T-helper 1 cell (primary cell): ENCODE measurements around the gene NEMP1.
A peak's percentile ranks its signal among the peaks of the same experiment; 100 is the strongest.
"Not testable (repeated sequence)": the region's sequence is repeated elsewhere in the genome, so short reads cannot be mapped to it uniquely, and the experiment has no call there.

Experiments
- DNase-seq, 5 donors: peaks; one replicate each; pipeline ENCODE4 v3.0.0-alpha.2; 2012 to 2020

Gene NEMP1

GRCh38 chr12:57051011-57051410 is 27.6 kb downstream of the NEMP1 start:
- no peak for DNase-seq

DNA sequence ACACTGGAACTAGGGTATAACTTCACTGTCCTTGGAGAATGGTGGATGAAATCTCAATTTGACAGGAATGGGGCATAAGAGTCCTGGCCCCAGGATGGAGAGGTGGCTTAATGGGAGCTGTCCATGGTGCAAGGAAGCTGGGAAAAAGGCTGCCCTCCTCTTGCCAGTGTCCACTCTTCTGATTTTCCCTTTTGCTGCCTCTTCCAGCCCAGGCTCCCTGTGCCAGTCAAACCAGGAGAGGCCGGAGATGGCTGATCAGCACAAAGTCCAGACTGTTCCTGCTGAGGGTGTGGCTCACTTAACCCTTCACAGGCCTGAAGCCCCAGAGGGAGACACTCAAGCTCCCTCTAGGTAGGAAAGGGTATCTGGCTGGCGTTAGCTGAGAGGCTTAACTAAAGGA is 28.7 kb downstream of the NEMP1 start, which contains the start of gene MYO1A:
MYO1A (minus strand) TSS at position 240 of the 400 bp plus-strand sequence. CDS start 1,806 bp downstream, outside the sequence.
- DNase-seq = no peak

DNA sequence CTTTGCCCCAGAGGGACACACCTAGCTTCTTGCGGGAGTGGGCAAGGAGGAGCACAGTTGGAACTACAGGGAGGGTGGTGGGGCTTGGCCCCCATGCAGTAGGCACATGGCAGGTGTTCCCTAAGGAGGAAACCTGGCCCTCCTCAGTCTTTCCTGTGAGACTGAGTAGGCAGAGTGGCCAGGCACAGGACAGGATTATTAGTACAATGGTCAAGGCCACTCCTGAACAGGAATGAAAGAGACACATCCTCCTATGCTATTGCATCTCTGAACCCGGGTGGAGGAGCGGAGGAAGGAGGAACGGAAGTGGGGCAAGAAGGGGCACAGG is 29.5 kb downstream of the NEMP1 start:
- DNase-seq = no peak

GRCh38 chr12:57048423-57049118 is 30.0 kb downstream of the NEMP1 start:
- DNase-seq = no peak

DNA sequence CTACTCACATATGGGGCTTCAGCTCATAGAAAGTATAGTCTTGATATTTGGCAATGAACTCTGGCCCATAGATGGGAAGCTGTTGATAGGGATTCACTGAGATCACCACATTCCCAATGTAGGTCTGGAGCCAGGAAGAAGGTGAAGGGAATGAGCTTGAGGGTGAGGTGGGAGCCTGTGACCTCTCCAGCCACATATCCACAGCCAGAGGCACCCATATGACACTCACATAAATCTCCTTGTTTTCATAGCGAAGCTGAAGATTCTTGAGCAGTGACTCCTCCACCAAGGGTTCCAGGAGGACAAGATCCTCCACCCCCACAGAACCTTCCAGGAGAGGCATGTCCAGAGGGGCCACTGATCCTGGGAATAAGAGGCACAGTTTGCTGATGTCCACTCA is 30.6 kb downstream of the NEMP1 start:
- no peak for DNase-seq

DNA sequence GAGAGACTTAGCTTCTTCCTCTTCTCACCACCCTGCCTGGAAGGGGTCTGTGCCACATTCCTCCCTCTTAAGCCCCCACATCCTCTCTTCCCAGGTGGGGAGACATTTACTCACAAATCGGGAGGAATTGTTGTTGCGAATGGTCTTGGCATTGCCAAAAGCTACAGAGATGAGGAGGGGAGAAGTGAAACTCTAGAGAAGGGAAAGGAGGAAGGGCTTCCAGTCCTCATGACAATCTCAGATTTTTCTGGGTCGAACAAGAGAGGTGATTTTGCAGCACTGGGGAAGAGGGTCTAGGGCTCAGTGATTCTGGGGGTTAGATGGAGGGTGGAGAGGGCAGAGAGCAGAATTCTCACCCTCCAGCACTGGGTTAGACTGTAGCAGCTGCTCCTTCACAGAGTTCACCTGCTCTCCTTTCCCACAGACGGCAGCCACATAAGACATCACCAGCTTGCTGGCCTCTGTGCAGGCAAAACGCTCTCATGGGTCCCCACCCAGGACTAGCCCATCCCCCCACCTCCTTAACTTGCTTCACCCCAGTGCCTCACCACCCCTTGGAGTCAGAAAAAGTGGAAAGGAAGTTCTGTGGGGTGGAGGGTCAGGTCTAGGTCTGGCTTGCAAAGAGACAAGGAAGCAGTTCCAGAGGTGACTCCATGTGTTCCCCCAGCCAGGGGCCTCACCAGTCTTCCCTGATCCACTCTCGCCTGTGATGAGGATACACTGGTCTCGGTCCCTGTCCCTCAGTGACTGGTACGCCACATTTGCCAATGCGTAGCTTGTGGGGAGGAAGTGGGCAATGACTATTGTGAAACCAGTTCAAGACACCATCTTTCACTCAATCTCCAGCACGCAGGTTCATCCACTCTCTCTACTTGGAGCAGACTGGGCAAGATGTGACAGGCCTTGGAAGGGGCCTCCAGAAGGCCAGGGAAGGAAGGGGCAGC is 31.4 kb downstream of the NEMP1 start:
- DNase-seq = peak in 1 of 5 donors; percentile 81

- no peak for DNase-seq
These were observed 32.4 kb downstream of the NEMP1 start for GRCh38 chr12:57046086-57046791.

GRCh38 chr12:57044889-57045288 is 33.7 kb downstream of the NEMP1 start:
- DNase-seq = no peak

DNA sequence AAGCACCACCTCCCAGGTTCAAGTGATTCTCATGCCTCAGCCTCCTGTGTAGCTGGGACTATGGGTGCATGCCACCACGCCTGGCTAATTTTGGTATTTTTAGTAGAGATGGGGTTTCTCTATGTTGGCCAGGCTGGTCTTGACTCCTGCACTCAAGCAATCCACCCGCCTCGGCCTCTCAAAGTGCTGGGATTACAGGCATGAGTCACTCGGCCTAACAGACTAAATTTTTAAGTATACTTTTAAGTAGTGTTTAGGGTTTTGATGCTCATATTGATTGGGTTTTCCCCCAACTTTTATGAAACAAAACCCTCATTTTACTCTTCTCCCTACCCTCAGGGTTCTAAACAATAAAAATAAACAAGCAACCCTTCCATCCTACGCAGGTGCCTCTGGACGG is 34.1 kb downstream of the NEMP1 start:
- no peak for DNase-seq

DNA sequence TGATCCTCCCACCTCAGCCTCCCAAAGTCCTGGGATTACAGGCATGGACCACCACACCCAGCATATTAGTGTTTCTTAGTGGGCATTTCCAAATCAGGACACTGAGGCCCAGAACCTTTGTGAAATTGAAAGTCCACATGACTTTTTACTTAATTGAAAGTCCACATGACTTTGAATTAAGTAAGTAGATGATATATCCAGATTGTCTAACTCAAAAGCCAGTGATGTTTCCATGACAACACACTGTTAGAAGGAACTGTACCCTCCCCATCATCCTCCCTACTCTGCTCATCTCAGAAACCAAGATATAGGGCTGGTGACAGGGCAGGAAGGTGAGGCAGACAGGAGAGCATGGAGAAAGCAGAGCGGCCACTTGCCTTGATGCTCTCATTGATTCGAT is 35.9 kb downstream of the NEMP1 start:
- DNase-seq = no peak

GRCh38 chr12:57040750-57041149 is 37.8 kb downstream of the NEMP1 start:
- no peak for DNase-seq

DNA sequence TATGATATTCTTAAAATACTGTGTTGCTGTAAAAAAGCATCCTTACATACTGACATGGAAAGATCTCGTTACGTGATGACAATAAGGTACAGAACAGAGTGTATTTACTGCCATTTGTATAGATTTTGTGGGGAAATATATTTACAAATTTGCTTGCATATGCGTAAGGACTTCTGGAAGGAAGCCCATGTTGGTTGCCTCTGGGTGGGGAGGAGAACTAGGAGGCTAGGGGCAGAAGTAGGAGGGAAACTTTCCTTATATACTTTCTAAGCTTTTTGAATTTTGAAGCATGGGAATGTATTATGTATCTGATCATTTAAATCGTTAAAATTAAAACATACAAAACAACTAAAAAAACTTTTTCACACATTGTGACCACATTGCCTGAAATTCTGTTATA is 38.4 kb downstream of the NEMP1 start:
- no peak for DNase-seq

DNA sequence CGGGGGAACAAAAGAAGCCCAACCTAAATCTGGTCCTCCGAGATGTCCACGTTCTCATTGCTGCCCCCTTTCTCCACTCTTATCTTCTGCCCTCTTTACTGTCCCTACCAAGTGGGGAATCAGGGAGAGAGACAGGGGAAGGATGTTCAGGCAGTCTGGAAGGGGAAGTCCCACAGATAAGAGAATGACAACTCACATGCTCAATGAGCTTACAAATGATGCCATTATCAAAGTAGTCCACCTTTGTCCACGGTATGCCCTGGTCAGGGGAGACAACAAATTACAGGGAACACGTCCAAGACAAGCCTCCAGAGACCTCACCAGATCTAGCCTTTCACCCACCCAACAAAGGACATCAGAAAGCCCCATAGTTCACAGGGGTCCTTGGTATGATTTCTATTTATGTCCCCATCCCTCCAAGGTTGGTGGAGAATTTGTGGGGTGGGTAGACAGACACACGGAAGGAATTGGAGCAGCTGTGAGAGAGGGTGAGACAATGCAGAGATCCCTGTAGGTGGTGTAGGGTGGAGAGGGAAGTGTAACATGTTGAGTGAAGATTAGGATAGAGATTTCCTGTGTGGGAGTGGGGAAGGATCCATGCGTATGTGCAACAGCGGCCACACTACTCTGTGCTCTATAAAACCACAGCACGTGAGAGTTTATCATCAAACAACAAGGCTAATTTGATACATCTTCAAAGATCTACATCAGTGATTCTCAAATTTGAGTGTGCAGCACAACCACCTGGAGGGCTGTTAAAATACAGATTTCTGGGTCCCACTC is 39.4 kb downstream of the NEMP1 start:
- DNase-seq = no peak

DNA sequence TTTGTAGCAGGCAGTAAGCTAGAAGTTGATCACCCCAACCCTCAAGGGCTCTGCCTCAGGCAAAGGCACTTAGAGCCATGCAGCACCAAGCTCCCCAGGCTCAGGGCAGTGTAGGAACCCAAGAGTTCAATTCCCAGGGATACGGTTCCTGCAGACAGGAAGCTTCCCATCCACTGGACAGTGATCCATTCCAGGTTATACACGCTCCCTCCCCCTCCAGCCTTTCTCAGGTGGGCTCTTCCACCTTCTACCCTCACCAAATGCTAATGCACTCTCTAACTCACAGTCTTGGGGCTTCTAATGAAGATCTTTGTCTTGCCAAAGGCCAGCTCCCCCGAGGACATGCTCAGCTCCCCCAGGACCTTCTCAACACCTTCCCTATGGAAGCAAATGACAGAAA is 41.3 kb downstream of the NEMP1 start:
- DNase-seq = no peak

DNA sequence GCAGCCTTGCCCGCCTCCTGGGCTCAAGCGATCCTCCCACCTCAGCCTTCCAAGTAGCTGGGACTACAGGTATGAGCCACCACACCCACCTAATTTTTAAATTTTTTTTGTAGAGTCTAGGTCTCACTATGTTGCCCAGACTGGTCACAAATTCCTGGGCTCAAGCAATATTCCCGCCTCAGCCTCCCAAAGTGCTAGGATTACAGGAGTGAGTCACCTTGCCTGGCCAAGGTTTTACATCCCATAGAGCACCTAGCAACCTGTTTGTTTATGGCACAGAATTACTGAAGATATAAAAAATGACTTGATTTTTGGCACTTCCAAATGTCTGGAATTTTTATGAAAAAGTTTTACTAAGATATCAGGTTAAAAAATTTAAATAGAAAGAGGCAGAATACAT is 45.2 kb downstream of the NEMP1 start:
- DNase-seq = no peak

- DNase-seq = no peak
These were observed 46.8 kb downstream of the NEMP1 start for GRCh38 chr12:57031789-57032188.

DNA sequence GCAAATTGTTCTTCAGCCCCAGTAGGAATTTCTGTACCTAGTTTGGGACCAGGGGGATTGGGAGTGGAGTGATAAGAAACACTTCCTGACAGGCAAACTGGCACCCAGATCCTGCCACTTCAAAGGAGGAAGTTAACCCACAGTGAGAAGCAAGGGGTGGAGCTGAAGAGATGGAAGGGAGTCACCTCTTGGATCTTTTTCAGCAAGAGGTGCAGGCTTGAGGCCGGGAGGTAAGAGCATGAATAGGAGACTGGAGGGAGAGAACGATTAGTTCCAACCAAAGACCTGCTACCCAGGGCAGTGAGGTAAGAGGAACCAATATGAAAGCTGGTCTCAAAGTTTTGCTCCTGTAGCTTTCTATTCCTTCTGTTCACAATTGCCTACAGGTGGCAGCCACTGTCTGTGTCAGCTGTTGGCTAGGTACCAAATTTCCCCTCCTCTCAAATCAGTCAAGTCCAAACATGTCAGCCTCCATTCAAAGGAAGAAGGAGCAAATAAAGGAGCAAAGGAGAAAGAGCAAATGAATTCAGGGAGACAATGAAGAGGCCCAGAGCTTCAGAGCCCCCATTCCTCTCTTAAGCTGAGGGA is 47.4 kb downstream of the NEMP1 start:
- peak in 1 of 5 donors; percentile 23 for DNase-seq

DNA sequence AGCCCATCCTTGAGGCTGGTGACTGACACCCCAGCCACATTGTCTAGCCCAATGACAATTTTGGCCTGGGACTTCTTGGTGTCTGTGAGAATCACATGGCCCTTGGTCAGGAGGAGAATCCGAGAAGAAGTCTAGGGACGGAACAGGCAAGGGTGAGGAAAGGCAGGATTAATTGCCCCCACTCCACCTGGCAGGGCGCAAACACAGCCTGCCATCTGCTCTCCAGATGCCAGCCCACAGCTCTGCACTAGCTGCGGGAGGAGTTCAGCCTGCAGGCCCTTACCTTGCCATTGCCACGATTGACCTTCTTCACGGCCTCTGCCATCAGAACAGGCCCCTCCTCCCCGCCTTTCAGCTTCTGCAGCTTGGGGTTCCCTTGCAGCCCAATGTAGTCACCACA is 49.1 kb downstream of the NEMP1 start:
- DNase-seq = no peak

DNA sequence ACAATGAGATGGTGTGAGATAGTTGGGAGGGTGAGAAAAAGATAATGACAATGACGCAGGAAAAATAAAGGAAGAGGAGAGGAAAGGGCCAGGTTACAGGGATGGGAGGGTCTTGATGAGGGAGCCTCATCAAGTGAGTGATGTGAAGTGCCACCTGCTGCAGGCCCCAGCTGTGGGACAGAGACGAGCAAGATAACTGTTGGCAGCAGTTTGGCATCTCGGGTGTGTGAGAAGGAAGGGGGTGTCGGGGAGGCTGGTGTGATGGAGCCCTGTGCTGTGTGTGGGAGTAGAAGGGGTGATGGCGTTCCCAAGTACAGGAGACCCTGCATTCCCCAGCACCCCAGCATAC is 50.8 kb downstream of the NEMP1 start:
- DNase-seq = no peak

DNA sequence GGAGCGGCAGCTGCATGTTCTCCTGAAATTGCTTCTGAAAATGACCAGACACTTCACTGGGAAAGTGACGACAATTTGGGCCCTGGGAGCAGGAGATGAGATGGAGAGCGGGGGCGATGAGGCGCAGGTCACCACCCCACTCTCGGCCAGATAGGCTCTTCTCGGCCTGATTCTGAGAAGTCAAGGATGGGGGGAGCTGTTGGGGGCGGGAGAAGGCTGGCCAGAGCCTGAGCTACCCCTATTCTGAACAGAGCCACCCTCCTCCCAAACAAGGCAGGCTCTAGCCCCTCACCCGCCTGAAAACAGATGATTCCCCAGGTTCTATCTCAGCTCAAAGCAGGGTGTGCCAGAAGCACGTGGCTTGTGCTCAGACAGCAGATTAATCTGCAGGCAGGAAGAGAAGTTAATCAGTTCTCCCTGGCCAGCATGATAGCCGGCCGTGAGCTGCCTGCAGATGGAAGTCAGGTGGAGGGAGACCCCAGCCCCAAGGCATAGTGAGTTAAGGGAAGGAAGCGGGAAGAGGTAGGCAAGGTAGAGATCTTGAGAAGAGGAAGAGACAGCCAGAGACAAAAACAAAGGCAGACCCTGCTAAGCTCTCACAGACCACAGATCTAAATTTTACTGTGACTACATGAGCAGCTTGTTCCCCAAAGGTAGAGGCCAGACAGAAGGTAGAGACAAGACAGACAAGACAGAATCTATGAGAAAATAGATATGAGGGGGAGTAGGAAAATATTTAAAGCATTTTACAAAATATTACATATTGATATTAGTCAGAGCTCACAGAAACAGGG is 51.4 kb downstream of the NEMP1 start:
- no peak for DNase-seq

DNA sequence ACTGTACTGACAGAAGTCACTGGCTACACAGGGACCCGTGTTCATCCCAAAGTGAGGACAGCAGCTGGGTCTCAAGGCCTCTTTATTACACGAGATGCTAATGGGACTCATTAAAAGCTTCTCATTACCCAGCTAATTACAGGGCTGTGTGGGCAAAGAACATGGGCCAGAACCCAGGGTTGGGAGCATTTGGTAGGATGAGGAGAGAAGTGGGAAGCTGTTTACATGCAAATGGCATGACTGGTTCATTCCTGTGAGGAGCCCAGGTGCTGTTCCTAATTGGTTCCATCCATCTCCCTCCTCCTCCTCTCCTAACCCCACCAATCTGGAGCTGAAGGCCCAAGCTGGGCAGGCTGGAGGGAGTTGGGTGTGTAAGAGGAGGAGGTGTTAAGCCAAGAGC is 53.4 kb downstream of the NEMP1 start:
- DNase-seq = no peak

GRCh38 chr12:57022324-57022723 is 56.3 kb downstream of the NEMP1 start:
- DNase-seq = not testable (repeated sequence)
